Adipocyte (in vitro differentiated cells): ENCODE data around the gene PLEKHA7.

Experiments used
- DNase-seq: peaks from one replicate; pipeline ENCODE4 v3.0.0-alpha.2; 2015; ENCODE audit warnings: low read depth
- H3K27me3 ChIP-seq: replicated peaks from 2 replicates; pipeline ENCODE4 v1.7.0; 2013; ENCODE audit warnings: mild to moderate bottlenecking, low read length, moderate library complexity; ENCODE audit not compliant: control insufficient read depth, insufficient read depth
- H3K36me3 ChIP-seq: 2 replicates; pipeline ENCODE4 v1.7.0; 2013; ENCODE audit warnings: low read length, mild to moderate bottlenecking, moderate library complexity; ENCODE audit not compliant: control insufficient read depth, insufficient read depth, severe bottlenecking
- H3K4me1 ChIP-seq: 2 replicates; pipeline ENCODE4 v1.7.0; 2013; ENCODE audit warnings: mild to moderate bottlenecking, low read length, moderate library complexity; ENCODE audit not compliant: control insufficient read depth, insufficient read depth
- H3K4me3 ChIP-seq: 2 replicates; pipeline ENCODE4 v1.7.0; 2013; ENCODE audit warnings: mild to moderate bottlenecking, low read length, moderate library complexity
- H3K9ac ChIP-seq: 2 replicates; pipeline ENCODE4 v1.7.0; 2013; ENCODE audit warnings: mild to moderate bottlenecking, low read length, moderate library complexity
- H3K9me3 ChIP-seq: 2 replicates; pipeline ENCODE4 v1.7.0; 2013; ENCODE audit warnings: mild to moderate bottlenecking, low read length, moderate library complexity; ENCODE audit not compliant: control insufficient read depth

Gene PLEKHA7

GRCh38 chr11:16933756-16934603, 80.2 kb downstream of the PLEKHA7 start:
- Histone ChIP-seq H3K36me3 (no peaks in the 10 kb centered on the region), H3K27me3 (no peaks in the 10 kb centered on the region), H3K4me3 (no peak overlapping the region), H3K9me3 (no peaks in the 10 kb centered on the region), H3K9ac (no peak overlapping the region), H3K4me1 (peaks cover 19% of the 10 kb centered on the region)
- no peak for DNase-seq

- Histone ChIP-seq H3K9ac (no peak overlapping the region), H3K27me3 (no peaks in the 10 kb centered on the region), H3K9me3 (no peaks in the 10 kb centered on the region), H3K36me3 (no peaks in the 10 kb centered on the region), H3K4me1 (peaks cover 19% of the 10 kb centered on the region), H3K4me3 (no peak overlapping the region)
- no peak for DNase-seq
Measured at GRCh38 chr11:16933291-16933690, 80.9 kb downstream of the PLEKHA7 start.

GRCh38 chr11:16928044-16928443, 86.2 kb downstream of the PLEKHA7 start:
- H3K9ac ChIP-seq, result no peak overlapping the region
- no peaks in the 10 kb centered on the region for H3K36me3 ChIP-seq
- no peak overlapping the region for H3K4me3 ChIP-seq
- no peak for DNase-seq
- peaks cover 40% of the 10 kb centered on the region for H3K27me3 ChIP-seq
- no peaks in the 10 kb centered on the region for H3K9me3 ChIP-seq
- peaks cover 11% of the 10 kb centered on the region for H3K4me1 ChIP-seq

GRCh38 chr11:16926883-16927626, 87.2 kb downstream of the PLEKHA7 start:
- DNase-seq, result no peak
- H3K9ac ChIP-seq, result no peak overlapping the region
- no peak overlapping the region for H3K4me3 ChIP-seq
- H3K36me3 ChIP-seq, result no peaks in the 10 kb centered on the region
- H3K27me3 ChIP-seq, result peaks cover 50% of the 10 kb centered on the region
- H3K9me3 ChIP-seq, result no peaks in the 10 kb centered on the region
- H3K4me1 ChIP-seq, result peaks cover 10% of the 10 kb centered on the region

- Histone ChIP-seq H3K4me1 (peaks cover 10% of the 10 kb centered on the region), H3K9me3 (no peaks in the 10 kb centered on the region), H3K9ac (peak overlapping the region; percentile 19), H3K27me3 (peaks cover 56% of the 10 kb centered on the region), H3K4me3 (peak overlapping the region; percentile 72), H3K36me3 (no peaks in the 10 kb centered on the region)
- peak; percentile 58 for DNase-seq
Measured at GRCh38 chr11:16925561-16926065, 88.6 kb downstream of the PLEKHA7 start.

- peak overlapping the region; percentile 19 for H3K9ac ChIP-seq
- H3K36me3 ChIP-seq, result no peaks in the 10 kb centered on the region
- peaks cover 10% of the 10 kb centered on the region for H3K4me1 ChIP-seq
- peak; percentile 61 for DNase-seq
- H3K9me3 ChIP-seq, result no peaks in the 10 kb centered on the region
- H3K27me3 ChIP-seq, result peaks cover 59% of the 10 kb centered on the region
- peak overlapping the region; percentile 72 for H3K4me3 ChIP-seq
Measured at GRCh38 chr11:16924826-16925560, 89.2 kb downstream of the PLEKHA7 start.

GRCh38 chr11:16924462-16924825, 89.8 kb downstream of the PLEKHA7 start:
- no peak overlapping the region for H3K9ac ChIP-seq
- H3K4me1 ChIP-seq, result peaks cover 10% of the 10 kb centered on the region
- no peaks in the 10 kb centered on the region for H3K9me3 ChIP-seq
- peaks cover 65% of the 10 kb centered on the region for H3K27me3 ChIP-seq
- H3K4me3 ChIP-seq, result peak overlapping the region; percentile 72
- no peak for DNase-seq
- H3K36me3 ChIP-seq, result no peaks in the 10 kb centered on the region

GRCh38 chr11:16923987-16924386, 90.2 kb downstream of the PLEKHA7 start:
- Histone ChIP-seq H3K36me3 (no peaks in the 10 kb centered on the region), H3K4me1 (peaks cover 10% of the 10 kb centered on the region), H3K4me3 (no peak overlapping the region), H3K9me3 (no peaks in the 10 kb centered on the region), H3K9ac (no peak overlapping the region), H3K27me3 (peaks cover 67% of the 10 kb centered on the region)
- no peak for DNase-seq

- peaks cover 10% of the 10 kb centered on the region for H3K4me1 ChIP-seq
- H3K9ac ChIP-seq, result no peak overlapping the region
- H3K27me3 ChIP-seq, result peaks cover 60% of the 10 kb centered on the region
- H3K4me3 ChIP-seq, result no peak overlapping the region
- H3K36me3 ChIP-seq, result no peaks in the 10 kb centered on the region
- H3K9me3 ChIP-seq, result no peaks in the 10 kb centered on the region
- DNase-seq, result no peak
Measured at GRCh38 chr11:16921668-16922067, 92.5 kb downstream of the PLEKHA7 start.

GRCh38 chr11:16921019-16921418, 93.2 kb downstream of the PLEKHA7 start:
- Histone ChIP-seq H3K36me3 (no peaks in the 10 kb centered on the region), H3K9me3 (no peaks in the 10 kb centered on the region), H3K4me1 (peaks cover 9% of the 10 kb centered on the region), H3K4me3 (no peak overlapping the region), H3K9ac (no peak overlapping the region), H3K27me3 (peaks cover 53% of the 10 kb centered on the region)
- no peak for DNase-seq

- Histone ChIP-seq H3K9me3 (no peaks in the 10 kb centered on the region), H3K9ac (no peak overlapping the region), H3K27me3 (peaks cover 49% of the 10 kb centered on the region), H3K36me3 (no peaks in the 10 kb centered on the region), H3K4me3 (no peak overlapping the region), H3K4me1 (peaks cover 5% of the 10 kb centered on the region)
- no peak for DNase-seq
Measured at GRCh38 chr11:16920559-16920958, 93.7 kb downstream of the PLEKHA7 start.
